ENCODE measurements around the gene CEACAM8.

DNA sequence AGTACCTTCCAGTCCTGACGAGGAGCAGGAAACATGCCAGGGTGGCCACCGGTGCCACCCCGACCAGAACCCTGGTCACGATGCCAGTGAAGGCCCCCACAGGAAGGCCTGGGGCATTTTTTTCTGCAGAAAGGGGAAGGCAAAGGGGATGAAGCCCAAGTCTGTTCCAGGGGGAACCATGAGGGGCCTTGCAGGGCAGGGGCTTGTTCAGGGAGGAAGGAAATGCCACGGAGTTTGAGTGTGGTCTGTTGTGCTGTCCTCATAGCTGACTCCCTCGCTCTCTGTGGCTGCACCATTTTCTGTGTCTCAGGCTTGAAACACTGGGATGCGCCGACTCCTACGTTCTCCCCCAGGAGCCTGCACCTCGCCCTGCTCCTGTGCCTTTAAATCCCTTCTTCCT is 38.9 kb downstream of the CEACAM8 start:
- TF ChIP-seq, protein P1, sequence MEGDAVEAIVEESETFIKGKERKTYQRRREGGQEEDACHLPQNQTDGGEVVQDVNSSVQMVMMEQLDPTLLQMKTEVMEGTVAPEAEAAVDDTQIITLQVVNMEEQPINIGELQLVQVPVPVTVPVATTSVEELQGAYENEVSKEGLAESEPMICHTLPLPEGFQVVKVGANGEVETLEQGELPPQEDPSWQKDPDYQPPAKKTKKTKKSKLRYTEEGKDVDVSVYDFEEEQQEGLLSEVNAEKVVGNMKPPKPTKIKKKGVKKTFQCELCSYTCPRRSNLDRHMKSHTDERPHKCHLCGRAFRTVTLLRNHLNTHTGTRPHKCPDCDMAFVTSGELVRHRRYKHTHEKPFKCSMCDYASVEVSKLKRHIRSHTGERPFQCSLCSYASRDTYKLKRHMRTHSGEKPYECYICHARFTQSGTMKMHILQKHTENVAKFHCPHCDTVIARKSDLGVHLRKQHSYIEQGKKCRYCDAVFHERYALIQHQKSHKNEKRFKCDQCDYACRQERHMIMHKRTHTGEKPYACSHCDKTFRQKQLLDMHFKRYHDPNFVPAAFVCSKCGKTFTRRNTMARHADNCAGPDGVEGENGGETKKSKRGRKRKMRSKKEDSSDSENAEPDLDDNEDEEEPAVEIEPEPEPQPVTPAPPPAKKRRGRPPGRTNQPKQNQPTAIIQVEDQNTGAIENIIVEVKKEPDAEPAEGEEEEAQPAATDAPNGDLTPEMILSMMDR (IDR thresholded peaks at IDR 0.05; ENCODE audit: low read depth, low read length), result no peak
- TF ChIP-seq MYC (IDR thresholded peaks at IDR 0.05; ENCODE audit: low read depth, low read length), result no peak
